Naive thymus-derived CD4-positive, alpha-beta T cell (primary cell): ENCODE measurements around the gene ZC3H12C. TPM values are rescaled to one million over a fixed set of nuclear protein-coding genes. Genes with fewer than 3 reads are reported as not detected.

Source experiments
- ATAC-seq: fragments of 150-1000 bp; cut with Tn5 transposase; 2 replicates; pipeline ENCODE4 v1.10.0; 2021; ENCODE audit warnings: mild to moderate bottlenecking, moderate library complexity
- CTCF ChIA-PET: fragments of 350-600 bp; sonication (Branson Sonifier 250); formaldehyde crosslinking; loops from one replicate; lab custom pipeline; 2021; ENCODE audit warnings: antibody characterized with exemption; lab: Charles Lee
- POLR2A ChIA-PET: fragments of 350-600 bp; sonication (Branson Sonifier 250); formaldehyde crosslinking; loops from one replicate; lab custom pipeline; 2021; ENCODE audit warnings: antibody characterized with exemption, inconsistent platforms; lab: Charles Lee
- DNase-seq, 9 donors: peaks; one replicate each; pipeline versions ENCODE4 v3.0.0 to v3.0.0-alpha.2; 2020 to 2022; ENCODE audit warnings: mixed read lengths in 1 of 9
- H3K27ac ChIP-seq: one replicate; pipeline ENCODE4 v1.7.0; 2013; ENCODE audit warnings: mild to moderate bottlenecking, low read depth, low read length, moderate library complexity
- H3K27me3 ChIP-seq, 2 donors: one replicate each; pipeline ENCODE4 v1.7.0; 2013; ENCODE audit warnings: low read length in 2 of 2, mild to moderate bottlenecking in 2 of 2, moderate library complexity in 2 of 2; ENCODE audit not compliant: control insufficient read depth in 2 of 2, insufficient read depth in 2 of 2
- H3K36me3 ChIP-seq, 3 experiments: 1 replicate in 2 of 3; 2 replicates in 1 of 3; pipeline ENCODE4 v1.7.0; 2013; ENCODE audit warnings: low read length in 3 of 3, mild to moderate bottlenecking in 3 of 3, moderate library complexity in 1 of 3; ENCODE audit not compliant: insufficient read depth in 3 of 3, control insufficient read depth in 2 of 3
- H3K4me1 ChIP-seq, 2 donors: one replicate each; pipeline ENCODE4 v1.7.0; 2013; ENCODE audit warnings: low read length in 2 of 2, mild to moderate bottlenecking in 2 of 2, moderate library complexity in 1 of 2; ENCODE audit not compliant: control insufficient read depth in 2 of 2, insufficient read depth in 2 of 2
- H3K4me3 ChIP-seq: 2 replicates; pipeline ENCODE4 v1.7.0; 2013; ENCODE audit warnings: mild to moderate bottlenecking, low read length
- H3K9me3 ChIP-seq, 3 experiments: 1 replicate in 2 of 3; 2 replicates in 1 of 3; pipeline ENCODE4 v1.7.0; 2013; ENCODE audit warnings: low read length in 3 of 3; ENCODE audit not compliant: control insufficient read depth in 2 of 3
- H3K27ac Mint-ChIP-seq, 9 donors: one replicate each; pipeline ENCODE4 v1.8.0; 2020 to 2022; ENCODE audit warnings: mixed read lengths in 9 of 9, mild to moderate bottlenecking in 8 of 9, moderate library complexity in 5 of 9, inconsistent platforms in 2 of 9
- H3K27me3 Mint-ChIP-seq, 5 donors: one replicate each; pipeline ENCODE4 v1.8.0; 2021 to 2022; ENCODE audit warnings: mixed read lengths in 5 of 5, mild to moderate bottlenecking in 1 of 5
- H3K36me3 Mint-ChIP-seq, 5 donors: one replicate each; pipeline ENCODE4 v1.8.0; 2020 to 2022; ENCODE audit warnings: mixed read lengths in 5 of 5, mild to moderate bottlenecking in 3 of 5, inconsistent platforms in 1 of 5
- H3K4me1 Mint-ChIP-seq, 7 donors: one replicate each; pipeline ENCODE4 v1.8.0; 2020 to 2022; ENCODE audit warnings: mixed read lengths in 7 of 7, mild to moderate bottlenecking in 3 of 7, inconsistent platforms in 1 of 7
- H3K4me3 Mint-ChIP-seq, 10 donors: one replicate each; pipeline ENCODE4 v1.8.0; 2020 to 2022; ENCODE audit warnings: mild to moderate bottlenecking in 10 of 10, mixed read lengths in 10 of 10, moderate library complexity in 6 of 10, inconsistent platforms in 2 of 10
- H3K9me3 Mint-ChIP-seq, 11 donors: one replicate each; pipeline ENCODE4 v1.8.0; 2020 to 2022; ENCODE audit warnings: mixed read lengths in 11 of 11, mild to moderate bottlenecking in 4 of 11, inconsistent platforms in 1 of 11, moderate library complexity in 1 of 11
- intact Hi-C, 2 donors: fragments of 100-400 bp; cut with micrococcal nuclease; formaldehyde crosslinking; loops; one replicate each; pipeline ENCODE4 v1.15.1; 2023
- polyA plus RNA-seq, 2 donors: library from polyadenylated mRNA; unstranded; fragments of 300-500 nt; fragmentation: Illumina TruSeq; gene quantifications; one replicate each; pipeline ENCODE4 v1.2.3, GENCODE V29; 2021
- total RNA-seq, 6 experiments: library from RNA in 5 of 6; stranded (reverse) in 5 of 6; gene quantifications; 1 replicate in 5 of 6; 2 replicates in 1 of 6; pipeline ENCODE4 v1.2.3 and lab custom pipeline; 2021 to 2026

ZC3H12C gene
- total and polyA plus RNA-seq, 7 experiments from 2014 or later = 0.19 to 2.5 (median 0.35) TPM; not detected in 2

DNA sequence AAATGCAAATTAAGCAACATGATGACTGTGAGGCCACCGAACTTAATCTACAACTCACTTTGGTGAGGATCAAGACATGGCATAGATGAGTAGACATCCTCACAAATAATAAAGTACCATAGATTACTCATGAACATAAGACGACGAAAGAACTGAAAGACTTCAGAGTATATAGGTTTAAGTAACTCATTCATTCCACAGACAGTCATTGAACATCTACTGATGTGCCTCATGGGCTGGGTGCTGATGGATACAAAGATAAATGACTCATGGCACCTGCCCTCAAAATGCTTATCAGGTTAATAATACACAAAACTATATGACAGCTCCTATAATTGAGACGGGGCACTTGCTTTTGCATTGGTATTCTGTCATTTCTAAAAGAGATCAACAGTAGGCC, 63.3 kb downstream of the ZC3H12C start:
- intact Hi-C loops = no loop called here
- ATAC-seq (no peak), DNase-seq (no peak)
- Mint-ChIP-seq H3K27me3 (peaks cover 5 to 15% (median 7%) of the 10 kb centered on the region in 5 donors), H3K36me3 (no peaks in the 10 kb centered on the region), H3K4me3 (no peak overlapping the region), H3K4me1 (no peaks in the 10 kb centered on the region), H3K9me3 (no peaks in the 10 kb centered on the region), H3K27ac (no peak overlapping the region)
- no peaks in the 10 kb centered on the region for H3K36me3 ChIP-seq
- H3K4me1 ChIP-seq = no peaks in the 10 kb centered on the region
- H3K9me3 ChIP-seq = no peaks in the 10 kb centered on the region
- CTCF ChIA-PET = no interaction called here
- H3K27ac ChIP-seq = no peak overlapping the region
- POLR2A ChIA-PET = no interaction called here
- H3K27me3 ChIP-seq = no peaks in the 10 kb centered on the region
- H3K4me3 ChIP-seq = no peak overlapping the region

- peaks cover 4 to 15% (median 7%) of the 10 kb centered on the region in 5 donors for H3K27me3 Mint-ChIP-seq
- H3K4me3 Mint-ChIP-seq = no peak overlapping the region
- no peaks in the 10 kb centered on the region for H3K36me3 ChIP-seq
- no peaks in the 10 kb centered on the region for H3K4me1 ChIP-seq
- H3K36me3 Mint-ChIP-seq = no peaks in the 10 kb centered on the region
- no peak overlapping the region for H3K27ac Mint-ChIP-seq
- no peak overlapping the region for H3K27ac ChIP-seq
- no peaks in the 10 kb centered on the region for H3K9me3 ChIP-seq
- no peak for DNase-seq
- H3K27me3 ChIP-seq = no peaks in the 10 kb centered on the region
- H3K9me3 Mint-ChIP-seq = no peaks in the 10 kb centered on the region
- H3K4me3 ChIP-seq = no peak overlapping the region
- CTCF ChIA-PET = no interaction called here
- POLR2A ChIA-PET = no interaction called here
- intact Hi-C loops = no loop called here
- H3K4me1 Mint-ChIP-seq = no peaks in the 10 kb centered on the region
- no peak for ATAC-seq
These were observed 65.4 kb downstream of the ZC3H12C start for GRCh38 chr11:110158317-110159200.

- Mint-ChIP-seq H3K27me3 (peaks cover 0 to 10% (median 4%) of the 10 kb centered on the region in 5 donors), H3K27ac (no peak overlapping the region), H3K36me3 (no peaks in the 10 kb centered on the region), H3K4me3 (no peak overlapping the region), H3K9me3 (no peaks in the 10 kb centered on the region), H3K4me1 (no peaks in the 10 kb centered on the region)
- DNase-seq = no peak
- POLR2A ChIA-PET = no interaction called here
- H3K4me3 ChIP-seq = no peak overlapping the region
- no peaks in the 10 kb centered on the region for H3K36me3 ChIP-seq
- no peak for ATAC-seq
- H3K9me3 ChIP-seq = no peaks in the 10 kb centered on the region
- CTCF ChIA-PET = no interaction called here
- H3K27me3 ChIP-seq = no peaks in the 10 kb centered on the region
- H3K4me1 ChIP-seq = no peaks in the 10 kb centered on the region
- no peak overlapping the region for H3K27ac ChIP-seq
- intact Hi-C loops = no loop called here
These were observed 66.3 kb downstream of the ZC3H12C start for GRCh38 chr11:110159476-110159875.

- H3K27me3 ChIP-seq = no peaks in the 10 kb centered on the region
- no peaks in the 10 kb centered on the region for H3K4me1 ChIP-seq
- Mint-ChIP-seq H3K4me3 (no peak overlapping the region), H3K27ac (no peak overlapping the region), H3K4me1 (no peaks in the 10 kb centered on the region), H3K9me3 (no peaks in the 10 kb centered on the region), H3K36me3 (no peaks in the 10 kb centered on the region), H3K27me3 (peaks cover 0 to 10% (median 4%) of the 10 kb centered on the region in 5 donors)
- intact Hi-C loops = no loop called here
- DNase-seq = no peak
- no peaks in the 10 kb centered on the region for H3K36me3 ChIP-seq
- H3K9me3 ChIP-seq = no peaks in the 10 kb centered on the region
- POLR2A ChIA-PET = no interaction called here
- H3K4me3 ChIP-seq = no peak overlapping the region
- CTCF ChIA-PET = no interaction called here
- ATAC-seq = no peak
- no peak overlapping the region for H3K27ac ChIP-seq
These were observed 66.8 kb downstream of the ZC3H12C start for GRCh38 chr11:110160016-110160415.

GRCh38 chr11:110160437-110160836, 67.2 kb downstream of the ZC3H12C start:
- Histone ChIP-seq H3K36me3 (no peaks in the 10 kb centered on the region), H3K27ac (no peak overlapping the region), H3K9me3 (no peaks in the 10 kb centered on the region), H3K4me3 (no peak overlapping the region), H3K4me1 (no peaks in the 10 kb centered on the region), H3K27me3 (no peaks in the 10 kb centered on the region)
- ATAC-seq = no peak
- intact Hi-C loops = no loop called here
- H3K27me3 Mint-ChIP-seq = peaks cover 0 to 10% (median 4%) of the 10 kb centered on the region in 5 donors
- H3K27ac Mint-ChIP-seq = no peak overlapping the region
- H3K9me3 Mint-ChIP-seq = no peaks in the 10 kb centered on the region
- no peak for DNase-seq
- H3K36me3 Mint-ChIP-seq = no peaks in the 10 kb centered on the region
- no peaks in the 10 kb centered on the region for H3K4me1 Mint-ChIP-seq
- ChIA-PET CTCF (no interaction called here), POLR2A (no interaction called here)
- no peak overlapping the region for H3K4me3 Mint-ChIP-seq

GRCh38 chr11:110161061-110161460, 67.9 kb downstream of the ZC3H12C start:
- H3K27ac ChIP-seq = no peak overlapping the region
- ChIA-PET POLR2A (no interaction called here), CTCF (no interaction called here)
- H3K27me3 ChIP-seq = no peaks in the 10 kb centered on the region
- DNase-seq = no peak
- no peaks in the 10 kb centered on the region for H3K9me3 Mint-ChIP-seq
- no peak for ATAC-seq
- no peaks in the 10 kb centered on the region for H3K4me1 ChIP-seq
- H3K4me1 Mint-ChIP-seq = no peaks in the 10 kb centered on the region
- H3K4me3 ChIP-seq = no peak overlapping the region
- H3K36me3 ChIP-seq = no peaks in the 10 kb centered on the region
- H3K27me3 Mint-ChIP-seq = peaks cover 0 to 10% (median 4%) of the 10 kb centered on the region in 5 donors
- H3K27ac Mint-ChIP-seq = no peak overlapping the region
- intact Hi-C loops = no loop called here
- no peaks in the 10 kb centered on the region for H3K36me3 Mint-ChIP-seq
- no peaks in the 10 kb centered on the region for H3K9me3 ChIP-seq
- no peak overlapping the region for H3K4me3 Mint-ChIP-seq

- Histone ChIP-seq H3K27ac (no peak overlapping the region), H3K4me1 (no peaks in the 10 kb centered on the region), H3K36me3 (no peaks in the 10 kb centered on the region), H3K4me3 (no peak overlapping the region), H3K9me3 (no peaks in the 10 kb centered on the region), H3K27me3 (no peaks in the 10 kb centered on the region)
- H3K4me3 Mint-ChIP-seq = no peak overlapping the region
- ATAC-seq = no peak
- ChIA-PET POLR2A (no interaction called here), CTCF (interaction anchor here (0.6 kb wide), 1 partner anchor 50 kb away, joined by 4 read pairs; no protein-coding TSS in a partner anchor)
- peaks cover 0 to 10% (median 4%) of the 10 kb centered on the region in 5 donors for H3K27me3 Mint-ChIP-seq
- no peaks in the 10 kb centered on the region for H3K9me3 Mint-ChIP-seq
- DNase-seq = no peak
- H3K4me1 Mint-ChIP-seq = no peaks in the 10 kb centered on the region
- intact Hi-C loops = no loop called here
- no peak overlapping the region for H3K27ac Mint-ChIP-seq
- no peaks in the 10 kb centered on the region for H3K36me3 Mint-ChIP-seq
These were observed 69.0 kb downstream of the ZC3H12C start for GRCh38 chr11:110162216-110162615.
